ENCODE measurements around the gene ZNF763. TPM values are rescaled to one million over a fixed set of nuclear protein-coding genes. Genes with fewer than 3 reads are reported as not detected.
"Not testable (repeated sequence)": the region's sequence is repeated elsewhere in the genome, so short reads cannot be mapped to it uniquely, and the experiment has no call there.

Gene ZNF763
- total RNA-seq = 10 to 100 TPM in 2 of 4 donors, 1 to 10 TPM in 2; 7.1 to 15.1 (median 9.5) TPM

- Histone ChIP-seq H3K4me1 (peaks cover 7 to 23% (median 17%) of the 10 kb centered on the region in 4 donors), H3K27ac (peak within 1 kb of the TSS; percentile 89 to 99 (median 94)), H3K27me3 (no peaks in the 10 kb centered on the region), H3K4me3 (peak within 1 kb of the TSS; percentile 67 to 90 (median 75)), H3K9me3 (no peaks in the 10 kb centered on the region), H3K36me3 (no peaks in the 10 kb centered on the region)
- 0% methylated on average over 4 to 41 of the region's 47 CpGs for WGBS, 2 donors (ENCODE audit: low coverage in 1 of 2)
- TF ChIP-seq CTCF (IDR thresholded peaks at IDR 0.05) (no peak), POLR2A (IDR thresholded peaks at IDR 0.05) (peak; percentile 54), EP300 (IDR thresholded peaks at IDR 0.05; ENCODE audit: low read depth) (no peak), POLR2AphosphoS5 (IDR thresholded peaks at IDR 0.05) (peak; percentile 67 to 80 (median 77))
- intact Hi-C loops (cut with DNase I; ENCODE audit: low total_unique reads) (loop anchor here (1.0 kb wide), 1 partner anchor 23 kb away; no protein-coding TSS in a partner anchor), in situ Hi-C loops (cut with MboI; ENCODE audit: low pct_ligation_motif_present in 1 of 4, low pct_unique_long_range_greater_than_20kb in 1 of 4, low sequenced_read_pairs in 3 of 4) (no loop called here)
- peak; percentile 98 for DNase-seq
Observed at GRCh38 chr19:11964858-11965645, at the start of gene ZNF763. ZNF763 (plus strand) TSS chr19:11965040; CDS start chr19:11965209, 169 bp downstream.

GRCh38 chr19:11921852-11922495, 42.9 kb upstream of the ZNF763 start:
- H3K4me1 ChIP-seq = peaks cover 5 to 23% (median 17%) of the 10 kb centered on the region in 4 donors
- WGBS, 2 donors (ENCODE audit: low coverage in 1 of 2) = 37 to 39% methylated on average over 4 to 6 of the region's 6 CpGs
- intact Hi-C loops (cut with DNase I; ENCODE audit: low total_unique reads) = loop anchor here (5.0 kb wide), 1 partner anchor 65 kb away; no protein-coding TSS in a partner anchor

GRCh38 chr19:11924886-11925650, 39.8 kb upstream of the ZNF763 start, which contains the start of gene ZNF700:
ZNF700 (plus strand) TSS chr19:11925107; CDS start chr19:11925211, 104 bp downstream.
- H3K36me3 ChIP-seq = peaks cover 0 to 3% (median 0%) of the 10 kb centered on the region in 4 donors
- intact Hi-C loops (cut with DNase I; ENCODE audit: low total_unique reads) = loop anchor here (5.0 kb wide), 1 partner anchor 62 kb away; no protein-coding TSS in a partner anchor
- peak; percentile 97 for DNase-seq
- WGBS, 2 donors (ENCODE audit: low coverage in 1 of 2) = 1% methylated on average over 15 of the region's 53 CpGs; no CpG with 5 or more reads in 1 of the 2 donors
- H3K4me1 ChIP-seq = peaks cover 11 to 25% (median 18%) of the 10 kb centered on the region in 4 donors
- in situ Hi-C loops (cut with MboI; ENCODE audit: low pct_ligation_motif_present in 1 of 4, low pct_unique_long_range_greater_than_20kb in 1 of 4, low sequenced_read_pairs in 3 of 4) = loop anchor here in 1 of 4 donors (25.0 kb wide), 1 partner anchor 212 kb away; the partner anchor contains the start of gene ZNF20
- H3K9me3 ChIP-seq = no peaks in the 10 kb centered on the region
- H3K27me3 ChIP-seq = no peaks in the 10 kb centered on the region
- peak within 1 kb of the TSS; percentile 97 to 100 (median 98) for H3K27ac ChIP-seq
- peak within 1 kb of the TSS; percentile 82 to 93 (median 90) for H3K4me3 ChIP-seq
- TF ChIP-seq CTCF (IDR thresholded peaks at IDR 0.05) (no peak), POLR2A (IDR thresholded peaks at IDR 0.05) (peak; percentile 93), EP300 (IDR thresholded peaks at IDR 0.05; ENCODE audit: low read depth) (peak; percentile 29), POLR2AphosphoS5 (IDR thresholded peaks at IDR 0.05) (peak; percentile 80 to 88 (median 88))

More at GRCh38 chr19:11921852-11922495, 42.9 kb upstream of the ZNF763 start:
- in situ Hi-C loops (cut with MboI; ENCODE audit: low pct_ligation_motif_present in 1 of 4, low pct_unique_long_range_greater_than_20kb in 1 of 4, low sequenced_read_pairs in 3 of 4) = loop anchor here in 1 of 4 donors (25.0 kb wide), 1 partner anchor 215 kb away; the partner anchor contains the start of gene ZNF20
- DNase-seq = no peak
- no peak for TF ChIP-seq CTCF (IDR thresholded peaks at IDR 0.05)
- no peak for TF ChIP-seq POLR2AphosphoS5 (IDR thresholded peaks at IDR 0.05)
- no peak for TF ChIP-seq EP300 (IDR thresholded peaks at IDR 0.05; ENCODE audit: low read depth)
- no peak for TF ChIP-seq POLR2A (IDR thresholded peaks at IDR 0.05)
- Histone ChIP-seq H3K9me3 (no peaks in the 10 kb centered on the region), H3K36me3 (no peaks in the 10 kb centered on the region), H3K4me3 (no peak overlapping the region), H3K27ac (no peak overlapping the region), H3K27me3 (no peaks in the 10 kb centered on the region)

- Histone ChIP-seq H3K4me3 (peak overlapping the region; percentile 82 to 93 (median 90)), H3K4me1 (peaks cover 11 to 26% (median 18%) of the 10 kb centered on the region in 4 donors), H3K27ac (peak overlapping the region; percentile 97 to 100 (median 98))
- DNase-seq; intact Hi-C loops (cut with DNase I; ENCODE audit: low total_unique reads); H3K36me3 ChIP-seq; in situ Hi-C loops (cut with MboI; ENCODE audit: low pct_ligation_motif_present in 1 of 4, low pct_unique_long_range_greater_than_20kb in 1 of 4, low sequenced_read_pairs in 3 of 4); H3K9me3 ChIP-seq; H3K27me3 ChIP-seq: not testable (repeated sequence)
- 2 to 5% methylated on average over 5 to 10 of the region's 10 CpGs for WGBS, 2 donors (ENCODE audit: low coverage in 1 of 2)
Observed at GRCh38 chr19:11925651-11926187, 39.1 kb upstream of the ZNF763 start.

Measured in transverse colon (tissue), 4 donors.